Measurements from ENCODE around the gene TLR7. TPM values are rescaled to one million over a fixed set of nuclear protein-coding genes. Genes with fewer than 3 reads are reported as not detected.

Gene TLR7
- total RNA-seq, 1 experiment from 2014 or later, result not detected

- no peaks in the 10 kb centered on the region for H3K79me1 ChIP-seq (ENCODE audit: insufficient read depth, low read depth, low read length, poor library complexity, severe bottlenecking)
- H3K4me1 ChIP-seq (ENCODE audit: insufficient read depth, low read length), result no peaks in the 10 kb centered on the region
- Mint-ChIP-seq H3K9me3 (peaks cover 66 to 69% of the 10 kb centered on the region in 2 experiments), H3K4me3 (no peak overlapping the region), H3K27me3 (ENCODE audit: low read depth) (no peaks in the 10 kb centered on the region; the same call in 1 of the 2 replicates), H3K4me1 (no peaks in the 10 kb centered on the region), H3K27ac (no peak overlapping the region), H3K36me3 (ENCODE audit: insufficient read depth in 1 of 3, low read depth in 3 of 3) (peaks cover 2 to 13% (median 9%) of the 10 kb centered on the region in 3 experiments; a peak in 5 of 7 replicates)
- H3K27me3 ChIP-seq (ENCODE audit: insufficient read depth, low read length), result no peaks in the 10 kb centered on the region
- no peak overlapping the region for H2BK20ac ChIP-seq (ENCODE audit: low read depth, low read length, poor library complexity, severe bottlenecking)
- H3K23me2 ChIP-seq (ENCODE audit: insufficient read length, low read depth, low read length, poor library complexity, severe bottlenecking), result no peaks in the 10 kb centered on the region
- H4K20me1 ChIP-seq (ENCODE audit: control insufficient read depth, insufficient read depth, insufficient read length), result no peaks in the 10 kb centered on the region
- TF ChIP-seq, protein P1, sequence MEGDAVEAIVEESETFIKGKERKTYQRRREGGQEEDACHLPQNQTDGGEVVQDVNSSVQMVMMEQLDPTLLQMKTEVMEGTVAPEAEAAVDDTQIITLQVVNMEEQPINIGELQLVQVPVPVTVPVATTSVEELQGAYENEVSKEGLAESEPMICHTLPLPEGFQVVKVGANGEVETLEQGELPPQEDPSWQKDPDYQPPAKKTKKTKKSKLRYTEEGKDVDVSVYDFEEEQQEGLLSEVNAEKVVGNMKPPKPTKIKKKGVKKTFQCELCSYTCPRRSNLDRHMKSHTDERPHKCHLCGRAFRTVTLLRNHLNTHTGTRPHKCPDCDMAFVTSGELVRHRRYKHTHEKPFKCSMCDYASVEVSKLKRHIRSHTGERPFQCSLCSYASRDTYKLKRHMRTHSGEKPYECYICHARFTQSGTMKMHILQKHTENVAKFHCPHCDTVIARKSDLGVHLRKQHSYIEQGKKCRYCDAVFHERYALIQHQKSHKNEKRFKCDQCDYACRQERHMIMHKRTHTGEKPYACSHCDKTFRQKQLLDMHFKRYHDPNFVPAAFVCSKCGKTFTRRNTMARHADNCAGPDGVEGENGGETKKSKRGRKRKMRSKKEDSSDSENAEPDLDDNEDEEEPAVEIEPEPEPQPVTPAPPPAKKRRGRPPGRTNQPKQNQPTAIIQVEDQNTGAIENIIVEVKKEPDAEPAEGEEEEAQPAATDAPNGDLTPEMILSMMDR (conservative IDR thresholded peaks at IDR 0.05), result no peak
- no peak overlapping the region for H2BK120ac ChIP-seq (ENCODE audit: low read depth, low read length, poor library complexity, severe bottlenecking)
- H4K8ac ChIP-seq (replicated peaks; ENCODE audit: insufficient read length, low read depth, low read length), result no peak overlapping the region
- H3K4me2 ChIP-seq (ENCODE audit: insufficient read depth, insufficient read length, low read length), result no peak overlapping the region
- no peak overlapping the region for H2AFZ ChIP-seq (ENCODE audit: low read length)
- no peak overlapping the region for H2BK12ac ChIP-seq (ENCODE audit: insufficient read length, low read depth, low read length)
- H3K56ac ChIP-seq (ENCODE audit: insufficient read length, low read depth, low read length), result no peak overlapping the region
- no peak overlapping the region for H2BK15ac ChIP-seq (ENCODE audit: low read depth, low read length)
- no peak overlapping the region for H4K91ac ChIP-seq (ENCODE audit: insufficient read length, low read depth, low read length)
- H3T11ph ChIP-seq (ENCODE audit: low read length), result no peak overlapping the region
- no peak overlapping the region for H3K4ac ChIP-seq (ENCODE audit: low read depth, low read length)
- H3K23ac ChIP-seq (ENCODE audit: insufficient read length, low read depth, low read length), result no peak overlapping the region
- no peak overlapping the region for H2AK5ac ChIP-seq (ENCODE audit: insufficient read length, low read length)
- H3K9ac ChIP-seq (ENCODE audit: extremely low read depth, insufficient read length, low read length), result no peak overlapping the region
- no peak for DNase-seq
- no CpG with 5 or more reads among the region's 2 CpGs for WGBS (ENCODE audit: extremely low coverage, insufficient read length, low lambda C conversion rate)
- H3K14ac ChIP-seq (ENCODE audit: insufficient read depth, low read length), result no peak overlapping the region
- no peak overlapping the region for H4K5ac ChIP-seq (ENCODE audit: insufficient read length, low read depth, low read length)
- H3K9me3 ChIP-seq (ENCODE audit: control insufficient read depth, low read depth, low read length), result peaks cover 13% of the 10 kb centered on the region
- no peak overlapping the region for H2BK5ac ChIP-seq (ENCODE audit: insufficient read length, low read length)
- no peak overlapping the region for H3K18ac ChIP-seq (ENCODE audit: insufficient read length, low read depth, low read length)
- H3K79me2 ChIP-seq (ENCODE audit: insufficient read depth, low read length), result no peaks in the 10 kb centered on the region
- H3K27ac ChIP-seq (ENCODE audit: insufficient read length, low read depth, low read length), result no peak overlapping the region
Measured at GRCh38 chrX:12930150-12930549, 63.3 kb downstream of the TLR7 start.
